Spinal cord (tissue), 10 donors: ENCODE data around the gene EDEM2. TPM values are rescaled to one million over a fixed set of nuclear protein-coding genes. Genes with fewer than 3 reads are reported as not detected.
"Not testable (repeated sequence)": the region's sequence is repeated elsewhere in the genome, so short reads cannot be mapped to it uniquely, and the experiment has no call there.

Experiments used
- DNase-seq, 6 donors: peaks; one replicate each; pipeline versions ENCODE4 v3.0.0 to v3.0.0-alpha.2; 2013 to 2015; ENCODE audit warnings: low spot score in 6 of 6, low read depth in 4 of 6
- H3K27ac ChIP-seq: one replicate; pipeline ENCODE4 v1.5.1; 2013; ENCODE audit warnings: low read depth, low read length, control low read depth
- H3K27me3 ChIP-seq: one replicate; pipeline ENCODE4 v1.6.1; 2013; ENCODE audit warnings: low read length; ENCODE audit not compliant: control insufficient read depth, insufficient read depth
- H3K36me3 ChIP-seq: one replicate; pipeline ENCODE4 v1.6.1; 2013; ENCODE audit warnings: low read length; ENCODE audit not compliant: control insufficient read depth, insufficient read depth
- H3K4me1 ChIP-seq: one replicate; pipeline ENCODE4 v1.6.1; 2013; ENCODE audit warnings: low read length; ENCODE audit not compliant: control insufficient read depth, insufficient read depth
- H3K4me3 ChIP-seq: one replicate; pipeline ENCODE4 v1.5.1; 2013; ENCODE audit warnings: low read depth, low read length, control low read depth
- H3K9me3 ChIP-seq: one replicate; pipeline ENCODE4 v1.6.1; 2013; ENCODE audit warnings: low read length; ENCODE audit not compliant: control insufficient read depth, insufficient read depth
- WGBS: methylation state at CpG from one replicate; pipeline ENCODE4 v1.1.5; 2013; ENCODE audit warnings: missing lambda C conversion rate; ENCODE audit not compliant: insufficient coverage; 5-methylcytosine and 5-hydroxymethylcytosine counted together
- polyA plus RNA-seq, 2 donors: library from polyadenylated mRNA; unstranded; fragments of 120-200 nt; gene quantifications; one replicate each; pipeline ENCODE4 v1.2.1, GENCODE V29; 2013; ENCODE audit not compliant: insufficient read length in 2 of 2
- small RNA-seq: library from RNA; depleted of rRNA; stranded (forward); fragments of <200 nt; gene quantifications from one replicate; pipeline ENCODE3, GENCODE V24; 2014; ENCODE audit warnings: low replicate concordance
- total RNA-seq, 2 donors: library from RNA; depleted of rRNA in 1 of 2; stranded (reverse); fragments of 120-200 nt in 1 of 2; fragments of >200 nt in 1 of 2; gene quantifications; one replicate each; pipeline versions ENCODE4 v1.2.3 to v1.2.4, GENCODE V29; 2013 to 2014
- donor health status: healthy.

EDEM2 gene
- total and polyA plus RNA-seq, 4 donors: 11.6 to 17.4 (median 15.3) TPM

DNA sequence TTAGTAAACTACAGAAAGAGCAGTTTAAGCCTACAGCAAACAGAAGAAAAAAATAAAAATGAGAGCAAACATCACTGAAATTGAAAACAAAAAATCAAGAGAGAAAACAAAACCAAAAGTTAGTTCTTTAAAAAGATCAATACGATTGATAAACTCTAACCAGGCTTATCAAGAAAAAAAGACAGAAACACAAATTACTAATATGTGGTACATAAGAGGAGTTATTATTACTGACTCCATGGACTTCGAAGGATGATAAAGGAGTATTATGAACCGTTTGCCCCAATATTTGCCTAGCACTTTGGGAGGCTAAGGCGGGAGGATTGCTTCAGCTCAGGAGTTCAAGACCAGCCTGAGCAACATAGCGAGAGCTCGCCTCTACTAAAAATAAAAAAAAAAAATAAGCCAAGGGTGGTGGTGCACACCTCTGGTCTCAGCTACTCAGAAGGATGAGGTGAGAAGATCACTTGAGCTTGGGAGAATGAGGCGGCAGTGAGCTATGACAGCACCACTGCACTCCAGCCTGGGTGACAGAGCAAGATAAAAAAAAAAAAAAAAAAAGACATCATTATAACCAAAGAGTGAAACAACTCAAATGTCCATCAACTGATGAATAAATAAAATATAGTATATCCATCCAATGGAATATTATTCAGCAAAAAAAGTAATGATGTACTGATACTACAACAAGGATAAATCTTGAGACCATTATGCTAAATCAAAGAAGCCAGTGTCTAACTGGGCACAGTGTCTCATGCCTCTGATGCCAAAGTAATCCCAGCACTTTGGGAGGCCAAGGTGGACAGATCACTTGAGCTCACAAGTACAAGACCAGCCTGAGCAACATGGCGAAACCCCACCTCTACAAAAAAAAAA, 67.4 kb downstream of the EDEM2 start:
- DNase-seq: no peak
- no peak overlapping the region for H3K4me3 ChIP-seq
- no peaks in the 10 kb centered on the region for H3K27me3 ChIP-seq
- H3K27ac ChIP-seq: no peak overlapping the region
- no CpG with 5 or more reads among the region's 8 CpGs for WGBS
- no peaks in the 10 kb centered on the region for H3K4me1 ChIP-seq
- peaks cover 16% of the 10 kb centered on the region for H3K36me3 ChIP-seq
- H3K9me3 ChIP-seq: no peaks in the 10 kb centered on the region

DNA sequence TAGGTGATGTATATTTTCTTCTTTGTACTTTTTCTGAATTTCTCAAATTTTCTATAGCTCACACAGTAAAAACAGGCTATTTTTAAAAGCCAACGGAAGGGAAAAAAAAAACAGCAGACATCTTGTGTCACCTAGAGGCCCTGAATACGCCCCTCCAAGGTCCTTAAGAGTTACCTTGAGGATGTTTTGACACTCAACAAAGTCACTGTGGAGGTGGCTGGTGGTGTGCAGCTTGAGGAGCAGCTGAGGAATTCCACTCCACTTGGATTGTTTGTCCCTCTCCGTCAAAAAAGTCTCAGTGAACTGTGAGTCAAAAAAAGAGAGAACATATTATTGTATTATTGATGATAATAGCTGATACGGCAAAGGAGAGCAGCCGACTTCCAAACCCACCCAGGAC, 69.3 kb downstream of the EDEM2 start:
- no peak overlapping the region for H3K4me3 ChIP-seq
- 86% methylated on average over 1 of the region's 5 CpGs for WGBS
- H3K4me1 ChIP-seq: no peaks in the 10 kb centered on the region
- H3K9me3 ChIP-seq: no peaks in the 10 kb centered on the region
- DNase-seq: no peak
- H3K27ac ChIP-seq: no peak overlapping the region
- peaks cover 16% of the 10 kb centered on the region for H3K36me3 ChIP-seq
- no peaks in the 10 kb centered on the region for H3K27me3 ChIP-seq

DNA sequence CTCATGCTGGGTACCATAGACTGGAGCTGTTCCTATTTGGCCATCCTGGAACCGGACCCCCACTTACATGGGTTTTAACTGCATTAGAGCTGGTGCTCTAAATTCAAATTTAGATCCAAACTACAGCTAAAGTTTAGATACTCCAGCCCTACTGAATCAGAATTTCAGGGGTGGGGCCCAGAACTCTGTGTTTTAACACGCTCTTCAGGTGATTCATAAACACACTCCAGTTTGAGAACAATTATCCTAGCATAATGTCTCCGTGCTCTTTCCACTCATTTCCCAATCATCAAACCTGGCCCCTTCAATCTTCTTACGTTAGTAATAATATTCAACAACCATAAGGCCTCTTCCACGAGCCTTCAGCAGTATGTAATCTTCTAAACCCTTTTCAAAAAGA, 69.8 kb downstream of the EDEM2 start:
- 100% methylated on average over 5 of the region's 5 CpGs for WGBS
- Histone ChIP-seq H3K36me3 (peaks cover 16% of the 10 kb centered on the region), H3K9me3 (no peaks in the 10 kb centered on the region), H3K4me3 (no peak overlapping the region), H3K27me3 (no peaks in the 10 kb centered on the region), H3K4me1 (no peaks in the 10 kb centered on the region), H3K27ac (no peak overlapping the region)
- DNase-seq: no peak

DNA sequence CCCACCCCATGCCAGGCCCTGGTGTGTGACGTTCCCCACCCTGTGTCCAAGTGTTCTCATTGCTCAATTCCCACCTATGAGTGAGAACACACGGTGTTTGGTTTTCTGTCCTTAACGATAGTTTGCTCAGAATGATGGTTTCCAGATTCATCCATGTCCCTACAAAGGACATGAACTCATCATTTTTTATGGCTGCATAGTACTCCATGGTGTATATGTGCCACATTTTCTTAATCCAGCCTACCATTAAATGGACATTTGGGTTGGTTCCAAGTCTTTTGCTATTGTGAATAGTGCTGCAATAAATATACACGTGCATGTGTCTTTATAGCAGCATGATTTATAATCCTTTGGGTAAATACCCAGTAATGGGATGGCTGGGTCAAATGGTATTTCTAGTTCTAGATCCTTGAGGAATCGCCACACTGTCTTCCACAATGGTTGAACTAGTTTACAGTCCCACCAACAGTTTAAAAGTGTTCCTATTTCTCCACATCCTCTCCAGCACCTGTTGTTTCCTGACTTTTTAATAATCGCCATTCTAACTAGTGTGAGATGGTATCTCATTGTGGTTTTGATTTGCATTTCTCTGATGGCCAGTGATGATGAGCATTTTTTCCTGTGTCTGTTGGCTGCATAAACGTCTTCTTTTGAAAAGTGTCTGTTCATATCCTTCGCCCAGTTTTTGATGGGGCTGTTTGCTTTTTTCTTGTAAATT, 75.5 kb downstream of the EDEM2 start:
- DNase-seq, H3K9me3 ChIP-seq, H3K4me1 ChIP-seq, H3K36me3 ChIP-seq, H3K27me3 ChIP-seq, H3K4me3 ChIP-seq, H3K27ac ChIP-seq: not testable (repeated sequence)
- 94% methylated on average over 2 of the region's 8 CpGs for WGBS

DNA sequence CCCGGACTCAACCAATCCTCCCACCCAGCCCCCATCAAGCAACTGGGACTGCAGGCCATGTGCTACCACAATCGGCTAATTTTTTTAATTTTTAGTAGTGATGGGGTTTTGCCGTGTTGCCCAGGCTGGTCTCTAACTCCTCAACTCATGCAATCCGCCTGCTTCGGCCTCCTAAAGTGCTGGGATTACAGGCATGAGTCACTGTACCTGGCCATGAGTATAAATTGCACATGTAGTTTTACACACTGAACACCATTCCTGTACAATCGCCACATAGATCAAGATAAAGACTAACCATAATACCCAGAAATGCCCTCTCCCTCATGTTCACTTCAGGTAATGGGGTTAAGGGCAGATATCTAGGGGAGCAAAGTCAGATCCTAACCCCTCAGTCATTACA, 80.9 kb downstream of the EDEM2 start:
- Histone ChIP-seq H3K27me3 (no peaks in the 10 kb centered on the region), H3K9me3 (no peaks in the 10 kb centered on the region), H3K27ac (no peak overlapping the region), H3K4me1 (no peaks in the 10 kb centered on the region), H3K4me3 (no peak overlapping the region), H3K36me3 (peaks cover 3% of the 10 kb centered on the region)
- 100% methylated on average over 2 of the region's 6 CpGs for WGBS
- no peak for DNase-seq

Small RNAs within 50 kb of the gene (small RNA-seq; reads per million reads assigned to genes)
- gene RF00275 (not detected), gene RNA5SP483 (not detected)

Other genes starting within 250 kb of the EDEM2 start
- gene GSS, start 191.5 kb downstream of the EDEM2 start, total RNA-seq: 10 to 100 TPM; 34.5 to 49.4 TPM
- gene GSS, start 191.5 kb downstream of the EDEM2 start, polyA plus RNA-seq: 10 to 100 TPM; 44.3 to 51.0 TPM
- gene MYH7B, start 191.5 kb downstream of the EDEM2 start, total RNA-seq: 1 to 10 TPM in 1 of 2 donors, under 1 TPM in 1; 0.89 to 1.6 TPM
- 1 to 10 TPM; 5.5 to 6.4 TPM for gene MYH7B, start 191.5 kb downstream of the EDEM2 start, polyA plus RNA-seq
- gene TRPC4AP, start 54.5 kb downstream of the EDEM2 start, total RNA-seq: 10 to 100 TPM; 35.8 to 56.3 TPM
- 10 to 100 TPM; 78.9 to 82.2 TPM for gene TRPC4AP, start 54.5 kb downstream of the EDEM2 start, polyA plus RNA-seq
- gene PROCR, start 24.7 kb upstream of the EDEM2 start, total RNA-seq: 10 to 100 TPM; 16.3 to 50.3 TPM
- gene PROCR, start 24.7 kb upstream of the EDEM2 start, polyA plus RNA-seq: 10 to 100 TPM; 17.5 to 17.8 TPM
- gene MMP24, start 79.4 kb upstream of the EDEM2 start, total RNA-seq: 10 to 100 TPM; 15.3 to 24.2 TPM
- 10 to 100 TPM; 46.6 to 51.0 TPM for gene MMP24, start 79.4 kb upstream of the EDEM2 start, polyA plus RNA-seq
- 10 to 100 TPM; 10.1 to 19.1 TPM for gene MMP24OS, start 130.8 kb upstream of the EDEM2 start, total RNA-seq
- gene MMP24OS, start 130.8 kb upstream of the EDEM2 start, polyA plus RNA-seq: 10 to 100 TPM; 66.5 to 70.6 TPM
- gene EIF6, start 137.4 kb upstream of the EDEM2 start, total RNA-seq: 100 to 1,000 TPM in 1 of 2 donors, 10 to 100 TPM in 1; 56.2 to 104 TPM
- 100 to 1,000 TPM in 1 of 2 donors, 10 to 100 TPM in 1; 99.8 to 106 TPM for gene EIF6, start 137.4 kb upstream of the EDEM2 start, polyA plus RNA-seq
- not detected for gene FAM83C, start 145.1 kb upstream of the EDEM2 start, total RNA-seq
- gene FAM83C, start 145.1 kb upstream of the EDEM2 start, polyA plus RNA-seq: under 1 TPM in 1 of 2 donors, not detected in 1; 0.05 TPM